MG63 (cell line): Measurements from ENCODE around the gene TMEM123. TPM values are rescaled to one million over a fixed set of nuclear protein-coding genes. Genes with fewer than 3 reads are reported as not detected.

Experiments
- DNase-seq: peaks from one replicate; pipeline ENCODE4 v3.0.0-alpha.2; 2020
- H3K27me3 ChIP-seq: fragments of 250-450 bp; sonication (Bioruptor Pico); 2 replicates; pipeline ENCODE4 v1.5.1; 2020; ENCODE audit warnings: mild to moderate bottlenecking, moderate library complexity
- H3K36me3 ChIP-seq: fragments of 250-450 bp; sonication (Bioruptor Pico); 2 replicates; pipeline ENCODE4 v1.5.1; 2020; ENCODE audit warnings: mild to moderate bottlenecking, moderate library complexity
- H3K4me3 ChIP-seq: fragments of 250-450 bp; sonication (Bioruptor Pico); 2 replicates; pipeline ENCODE4 v1.5.1; 2020; ENCODE audit warnings: mild to moderate bottlenecking, moderate library complexity
- H3K9me3 ChIP-seq: fragments of 250-450 bp; sonication (Bioruptor Pico); 2 replicates; pipeline ENCODE4 v1.5.1; 2020; ENCODE audit warnings: mild to moderate bottlenecking, moderate library complexity
- total RNA-seq: library from RNA; depleted of rRNA; stranded (reverse); fragments of >200 nt; shearing (Covaris generic); gene quantifications from 2 replicates; pipeline ENCODE4 v1.2.3, GENCODE V29; 2014; ENCODE audit warnings: low replicate concordance

TMEM123 gene
- total RNA-seq, 1 experiment from 2014 or later = 70.8 TPM

DNA sequence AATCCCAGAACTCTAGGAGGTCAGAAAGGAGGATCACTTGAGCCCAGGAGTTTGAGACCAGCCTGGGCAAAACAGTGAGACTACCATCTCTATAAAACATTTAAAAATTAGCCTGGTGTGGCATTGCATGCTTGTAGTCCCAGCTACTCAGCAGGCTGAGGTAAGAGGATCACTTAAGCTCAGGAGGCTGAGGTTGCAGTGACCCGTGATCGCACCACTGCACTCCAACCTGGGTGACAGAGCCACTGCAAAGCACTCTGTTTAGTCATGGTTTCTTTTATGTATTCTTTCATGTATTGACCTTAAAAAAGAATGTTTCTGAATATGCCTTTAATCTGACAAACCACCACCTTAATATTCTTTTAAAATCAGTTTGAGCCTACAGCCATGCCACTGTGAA lies 53.4 kb downstream of the TMEM123 start:
- H3K4me3 ChIP-seq = no peak overlapping the region
- no peak for DNase-seq
- H3K36me3 ChIP-seq = peaks cover 61% of the 10 kb centered on the region
- no peaks in the 10 kb centered on the region for H3K9me3 ChIP-seq
- no peaks in the 10 kb centered on the region for H3K27me3 ChIP-seq

DNA sequence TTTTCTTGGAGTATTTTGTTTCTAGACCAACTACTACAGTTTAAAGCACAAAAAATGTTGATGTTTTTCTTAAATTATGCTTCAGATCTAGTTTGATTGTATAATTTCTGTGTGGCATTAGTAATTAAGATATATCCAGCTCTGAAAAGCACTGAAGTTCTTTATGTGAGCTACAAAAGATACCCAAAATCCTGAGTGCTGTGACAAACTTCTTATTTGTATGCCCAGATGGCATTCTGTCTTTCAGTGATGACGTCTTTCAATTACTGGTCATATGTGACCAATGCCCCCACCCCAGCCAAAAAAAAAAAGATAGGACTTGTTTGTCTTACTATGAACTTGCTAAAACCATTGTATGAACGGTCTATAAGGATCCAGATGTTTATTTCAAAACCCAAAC lies 54.3 kb downstream of the TMEM123 start:
- DNase-seq = no peak
- Histone ChIP-seq H3K27me3 (no peaks in the 10 kb centered on the region), H3K36me3 (peaks cover 61% of the 10 kb centered on the region), H3K9me3 (no peaks in the 10 kb centered on the region), H3K4me3 (no peak overlapping the region)

DNA sequence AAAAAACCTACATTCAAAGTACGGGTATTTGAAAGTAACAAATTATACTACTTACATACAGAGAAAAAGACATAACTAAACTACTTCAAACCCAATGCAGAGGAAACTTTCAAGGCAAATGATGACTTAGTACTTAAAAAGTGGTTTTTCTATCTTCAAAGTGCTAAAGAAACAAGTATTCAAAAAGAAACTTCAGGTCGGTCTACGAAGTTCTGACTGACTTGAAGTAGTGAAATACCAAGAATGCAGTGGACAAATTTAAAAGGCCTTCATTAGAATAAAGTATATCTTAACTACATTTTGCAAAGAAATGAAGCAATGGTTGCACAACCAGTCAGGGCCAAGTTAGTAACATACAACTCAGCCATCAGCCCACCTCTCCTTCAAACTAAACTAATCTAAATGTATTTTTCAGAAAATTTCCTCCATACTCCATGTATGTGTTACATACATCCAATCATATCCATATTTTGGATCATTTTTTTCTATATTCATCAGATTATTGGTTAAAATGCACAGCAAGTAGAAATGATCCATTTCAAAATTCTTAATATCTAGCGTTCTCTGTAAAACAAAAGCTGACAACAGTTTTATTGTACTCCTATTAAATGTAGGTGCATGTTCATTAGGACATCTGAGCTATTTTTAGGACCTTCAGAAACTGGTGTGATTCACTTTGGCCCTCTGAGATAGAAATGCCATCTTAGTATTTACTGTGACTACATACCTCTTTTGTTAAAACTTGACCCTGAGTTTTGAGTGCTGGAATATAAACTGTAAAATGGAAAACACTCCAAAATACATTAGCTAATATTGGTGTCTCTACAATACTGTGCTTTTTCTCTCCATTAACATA lies 55.6 kb downstream of the TMEM123 start:
- H3K27me3 ChIP-seq = no peaks in the 10 kb centered on the region
- H3K4me3 ChIP-seq = no peak overlapping the region
- no peak for DNase-seq
- no peaks in the 10 kb centered on the region for H3K9me3 ChIP-seq
- peaks cover 58% of the 10 kb centered on the region for H3K36me3 ChIP-seq

DNA sequence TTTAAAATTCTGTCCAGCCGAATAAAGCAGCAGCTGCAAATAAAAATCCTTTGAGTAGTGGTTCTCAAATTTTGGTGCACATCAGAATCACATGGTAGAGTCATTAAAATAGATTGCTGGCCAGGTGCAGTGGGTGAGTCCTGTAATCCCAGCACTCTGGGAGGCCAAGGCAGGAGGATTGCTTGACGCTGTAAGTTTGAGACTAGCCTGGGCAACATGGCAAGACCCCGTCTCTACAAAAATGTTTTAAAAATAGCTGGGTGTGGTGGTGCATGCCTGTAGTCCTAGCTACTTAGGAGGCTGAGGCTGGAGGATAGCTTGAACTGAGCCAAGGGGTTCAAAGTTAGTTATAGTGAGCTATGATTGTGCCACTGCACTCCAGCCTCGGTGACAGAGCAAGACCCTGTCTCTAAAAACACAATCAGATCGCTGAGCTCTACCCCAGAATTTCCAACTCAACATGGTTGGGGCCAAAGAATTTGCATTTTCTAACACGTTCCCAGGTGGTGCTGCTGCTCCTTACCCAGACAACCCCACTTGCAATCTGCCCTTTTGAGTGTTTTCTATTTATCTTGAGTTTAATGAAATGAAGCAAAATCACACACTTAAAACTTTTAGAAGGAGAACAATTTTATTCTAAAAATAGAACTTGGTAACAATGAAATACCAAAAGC lies 56.7 kb downstream of the TMEM123 start:
- no peak overlapping the region for H3K4me3 ChIP-seq
- peaks cover 49% of the 10 kb centered on the region for H3K36me3 ChIP-seq
- H3K9me3 ChIP-seq = no peaks in the 10 kb centered on the region
- no peaks in the 10 kb centered on the region for H3K27me3 ChIP-seq
- DNase-seq = no peak

DNA sequence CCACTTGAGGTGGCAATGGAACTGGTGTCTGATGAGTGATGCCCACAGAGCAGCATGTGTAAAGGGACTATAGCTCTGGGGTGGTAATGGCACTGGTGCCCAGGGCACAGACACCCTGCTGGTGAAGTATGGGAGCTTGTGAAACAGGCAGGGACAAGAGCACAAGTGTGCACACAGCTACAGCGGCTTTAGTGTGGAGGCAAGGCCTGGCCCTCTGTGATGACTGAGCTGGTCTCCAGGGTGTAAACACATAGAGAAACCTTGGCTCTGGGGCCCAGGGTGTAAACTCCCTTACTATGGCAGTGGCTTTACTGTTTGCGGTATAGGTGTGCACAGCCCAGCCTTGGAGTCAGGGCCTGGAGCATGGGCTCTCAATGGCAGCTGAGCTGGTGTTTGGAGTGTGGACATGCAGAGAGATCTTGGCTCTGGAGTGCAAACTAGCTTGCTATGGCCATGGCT lies 59.3 kb downstream of the TMEM123 start:
- DNase-seq = no peak
- Histone ChIP-seq H3K27me3 (no peaks in the 10 kb centered on the region), H3K36me3 (peaks cover 33% of the 10 kb centered on the region), H3K9me3 (no peaks in the 10 kb centered on the region), H3K4me3 (no peak overlapping the region)

DNA sequence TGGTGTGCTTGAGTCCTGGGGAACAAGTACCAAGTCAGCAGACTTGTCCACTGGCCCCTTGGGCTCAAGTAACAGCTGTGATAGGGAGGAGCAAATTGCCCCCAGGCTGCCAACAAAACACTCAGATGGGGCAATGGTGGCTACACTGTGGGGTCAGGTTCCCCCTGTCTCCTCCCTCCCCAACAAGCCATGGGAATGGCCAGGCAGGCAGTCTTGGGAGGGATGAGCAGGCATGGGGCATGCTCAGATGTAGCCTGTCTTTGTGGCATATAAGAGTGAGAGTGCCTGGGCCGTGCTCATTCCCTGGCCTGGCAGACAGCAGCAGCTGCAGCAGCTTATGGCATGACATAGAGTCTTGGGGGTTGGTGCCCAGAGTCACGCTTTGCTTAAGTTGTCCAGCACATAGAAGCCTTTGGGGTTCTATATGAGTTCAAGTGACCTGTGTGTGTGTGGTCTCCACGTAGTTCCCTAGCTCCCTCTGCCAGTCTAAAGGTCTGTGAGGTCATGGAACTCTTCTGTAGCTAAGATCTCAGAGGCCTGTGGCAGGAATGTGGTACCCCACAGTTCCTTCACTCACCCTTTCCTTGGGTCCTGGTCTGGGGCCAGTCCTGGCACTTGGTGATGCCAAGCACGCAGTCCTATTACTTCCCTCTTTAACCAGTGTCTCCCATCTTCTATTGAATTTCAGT lies 60.9 kb downstream of the TMEM123 start:
- Histone ChIP-seq H3K27me3 (no peaks in the 10 kb centered on the region), H3K36me3 (peaks cover 30% of the 10 kb centered on the region), H3K9me3 (no peaks in the 10 kb centered on the region), H3K4me3 (no peak overlapping the region)
- no peak for DNase-seq

DNA sequence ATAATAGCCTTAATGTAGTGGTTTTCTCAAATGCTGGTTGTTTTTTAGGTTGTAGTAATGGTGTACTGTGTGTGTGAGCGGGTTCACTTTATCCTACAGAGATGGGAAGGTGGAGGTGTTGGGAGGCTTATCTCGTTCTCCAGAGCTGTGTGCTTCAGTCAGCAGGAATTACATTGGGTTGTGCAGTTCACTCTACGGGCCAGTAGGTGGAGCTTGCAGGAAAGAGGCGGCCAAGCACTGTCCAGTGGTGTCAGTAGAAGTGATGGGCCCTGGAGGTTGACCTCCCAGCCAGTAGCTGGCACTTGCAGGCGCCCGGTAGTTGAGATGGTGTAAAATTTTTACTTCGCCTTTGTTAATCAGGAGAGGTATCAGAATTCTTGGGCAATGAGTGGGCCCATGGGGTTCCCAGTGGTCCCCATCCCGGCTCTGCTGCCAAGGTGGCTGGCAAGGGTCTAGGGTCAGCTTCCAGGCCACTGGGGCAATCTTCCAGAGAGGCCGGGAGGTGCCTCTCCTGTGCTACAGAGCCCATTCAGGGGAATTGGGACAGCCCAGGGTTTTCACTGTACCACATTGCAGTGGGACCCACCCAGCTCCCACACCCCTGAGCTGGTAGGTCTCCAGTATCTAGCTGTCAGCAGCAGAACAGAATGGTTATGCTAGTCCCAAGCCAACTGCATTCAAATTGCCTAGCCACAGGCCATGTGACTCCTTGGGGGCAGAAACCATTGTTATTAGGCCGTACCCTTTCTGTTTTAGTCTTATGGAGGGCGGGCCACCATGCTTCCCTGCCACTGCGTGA lies 61.7 kb downstream of the TMEM123 start:
- H3K4me3 ChIP-seq = no peak overlapping the region
- peaks cover 28% of the 10 kb centered on the region for H3K36me3 ChIP-seq
- no peaks in the 10 kb centered on the region for H3K27me3 ChIP-seq
- DNase-seq = peak; percentile 54
- H3K9me3 ChIP-seq = no peaks in the 10 kb centered on the region

DNA sequence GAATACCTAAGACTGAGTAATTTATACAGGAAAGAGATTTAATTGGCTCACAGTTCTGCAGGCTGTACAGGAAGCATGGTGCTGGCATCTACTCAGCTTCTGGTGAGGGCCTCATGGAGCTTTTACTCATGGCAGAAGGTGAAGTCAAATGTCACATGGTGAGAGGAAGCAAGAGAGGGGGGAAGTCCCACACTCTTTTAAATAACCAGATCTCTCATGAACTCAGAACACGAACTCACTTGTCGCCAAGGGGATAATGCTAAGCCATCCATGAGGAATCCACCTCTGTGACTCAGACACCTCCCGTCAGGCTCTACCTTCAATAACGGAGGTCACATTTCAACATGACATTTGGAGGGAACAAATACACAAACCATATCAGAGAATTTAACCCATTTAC lies 63.3 kb downstream of the TMEM123 start:
- H3K36me3 ChIP-seq = peaks cover 21% of the 10 kb centered on the region
- H3K4me3 ChIP-seq = no peak overlapping the region
- H3K27me3 ChIP-seq = no peaks in the 10 kb centered on the region
- no peaks in the 10 kb centered on the region for H3K9me3 ChIP-seq
- DNase-seq = no peak

DNA sequence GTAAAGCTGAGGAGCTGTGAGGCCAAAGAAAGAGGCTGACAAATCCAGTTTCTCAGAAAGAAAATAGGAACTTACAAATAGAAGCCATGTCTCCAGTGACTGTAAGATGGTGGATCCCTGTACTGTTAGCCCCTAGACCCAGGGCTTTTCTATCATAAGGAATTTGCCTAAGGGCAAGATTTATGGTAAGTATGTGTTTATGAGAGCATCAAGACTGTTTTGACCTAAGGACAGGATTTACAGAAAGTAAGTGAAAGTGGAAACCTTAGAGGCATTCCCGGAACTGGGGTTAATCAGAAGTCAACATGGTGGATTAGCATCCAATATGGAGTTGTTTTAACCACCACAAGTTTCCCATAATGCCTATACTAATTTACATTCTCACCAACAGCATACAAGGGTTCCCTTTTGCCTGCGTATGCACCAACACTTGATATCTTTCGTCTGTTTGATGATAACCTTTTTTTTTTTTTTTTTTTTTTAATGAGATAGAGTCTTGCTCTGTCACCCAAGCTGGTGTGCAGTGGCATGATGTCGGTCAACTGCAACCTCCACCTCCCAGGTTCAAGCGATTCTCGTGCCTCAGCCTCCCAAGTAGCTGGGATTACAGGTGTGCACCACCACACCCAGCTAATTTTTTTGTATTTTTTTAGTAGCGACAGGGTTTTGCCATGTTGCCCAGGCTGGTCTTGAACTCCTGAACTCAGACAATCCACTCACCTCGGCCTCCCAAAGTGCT lies 65.4 kb downstream of the TMEM123 start:
- DNase-seq = no peak
- H3K9me3 ChIP-seq = no peaks in the 10 kb centered on the region
- H3K36me3 ChIP-seq = peaks cover 22% of the 10 kb centered on the region
- H3K4me3 ChIP-seq = no peak overlapping the region
- no peaks in the 10 kb centered on the region for H3K27me3 ChIP-seq

DNA sequence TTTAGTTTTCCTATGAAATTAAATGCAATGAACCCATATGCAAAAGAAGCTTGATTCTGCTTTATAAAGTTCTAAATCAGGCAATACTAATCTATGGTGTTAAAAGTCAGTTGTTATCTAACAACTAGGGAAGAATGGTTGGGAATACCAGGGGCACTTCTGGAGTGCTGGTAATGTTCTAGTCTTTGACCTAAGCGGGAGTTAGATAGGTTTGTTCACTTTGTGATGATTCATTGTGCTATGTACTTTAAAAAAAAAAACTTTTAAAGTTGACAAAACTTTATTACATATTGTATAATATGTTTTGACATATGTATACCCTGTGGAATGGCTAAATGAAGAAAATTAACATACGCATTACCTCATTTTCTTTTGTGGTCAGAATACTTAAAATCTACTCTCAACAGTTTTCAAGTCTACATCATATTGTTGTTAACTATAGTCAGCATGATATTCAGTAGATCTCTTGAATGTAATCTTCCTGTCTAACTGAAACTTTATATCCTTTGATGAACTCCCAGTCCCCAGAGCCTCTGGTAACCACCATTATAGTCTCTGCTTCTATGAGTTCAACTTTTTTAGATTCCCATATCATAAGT lies 66.3 kb downstream of the TMEM123 start:
- H3K27me3 ChIP-seq = no peaks in the 10 kb centered on the region
- DNase-seq = no peak
- H3K36me3 ChIP-seq = peaks cover 22% of the 10 kb centered on the region
- H3K4me3 ChIP-seq = no peak overlapping the region
- H3K9me3 ChIP-seq = no peaks in the 10 kb centered on the region

DNA sequence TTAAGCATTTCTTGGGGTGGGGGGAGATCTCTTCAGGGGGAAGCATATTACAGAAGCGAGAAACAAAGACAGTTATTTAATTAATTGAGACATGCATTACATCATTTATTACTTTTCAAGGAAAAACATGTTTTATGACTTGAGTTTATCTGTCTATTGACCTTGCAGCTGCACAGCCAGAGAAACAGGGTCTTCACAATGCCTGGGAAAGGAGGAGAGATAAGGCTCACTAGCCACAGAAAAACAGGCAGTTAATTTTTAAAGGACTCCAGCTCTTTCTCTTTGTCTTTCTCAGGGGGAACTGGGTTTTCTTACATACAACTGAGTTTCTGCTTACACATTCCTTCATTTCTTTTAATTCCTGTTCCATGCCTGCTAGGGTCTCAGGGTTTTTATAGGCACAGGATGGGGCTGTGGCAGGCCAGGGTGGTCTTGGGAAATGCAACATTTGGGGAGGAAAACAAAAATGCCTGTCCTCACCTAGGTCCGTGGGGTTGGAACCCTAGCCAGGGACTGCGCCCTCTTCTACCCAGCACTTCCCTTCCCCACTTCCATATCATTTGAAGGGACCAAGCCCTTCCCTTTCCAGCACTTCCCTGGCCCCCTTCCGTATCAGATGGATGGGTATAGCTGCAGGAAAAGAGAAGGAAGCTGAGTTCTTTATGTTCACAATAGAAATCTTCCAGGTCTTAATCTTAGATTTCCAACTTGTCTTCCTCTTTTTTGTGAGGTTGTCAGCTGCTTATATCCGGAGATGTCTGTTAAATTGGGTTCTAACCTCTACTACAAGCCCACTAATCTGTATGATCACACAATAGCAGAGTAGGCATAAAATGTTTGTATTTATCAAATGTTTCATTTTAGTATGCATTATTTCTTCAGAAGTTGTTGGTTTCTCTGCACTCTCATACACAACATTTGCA lies 67.2 kb downstream of the TMEM123 start:
- peaks cover 20% of the 10 kb centered on the region for H3K36me3 ChIP-seq
- no peak for DNase-seq
- no peaks in the 10 kb centered on the region for H3K27me3 ChIP-seq
- H3K4me3 ChIP-seq = no peak overlapping the region
- H3K9me3 ChIP-seq = no peaks in the 10 kb centered on the region

DNA sequence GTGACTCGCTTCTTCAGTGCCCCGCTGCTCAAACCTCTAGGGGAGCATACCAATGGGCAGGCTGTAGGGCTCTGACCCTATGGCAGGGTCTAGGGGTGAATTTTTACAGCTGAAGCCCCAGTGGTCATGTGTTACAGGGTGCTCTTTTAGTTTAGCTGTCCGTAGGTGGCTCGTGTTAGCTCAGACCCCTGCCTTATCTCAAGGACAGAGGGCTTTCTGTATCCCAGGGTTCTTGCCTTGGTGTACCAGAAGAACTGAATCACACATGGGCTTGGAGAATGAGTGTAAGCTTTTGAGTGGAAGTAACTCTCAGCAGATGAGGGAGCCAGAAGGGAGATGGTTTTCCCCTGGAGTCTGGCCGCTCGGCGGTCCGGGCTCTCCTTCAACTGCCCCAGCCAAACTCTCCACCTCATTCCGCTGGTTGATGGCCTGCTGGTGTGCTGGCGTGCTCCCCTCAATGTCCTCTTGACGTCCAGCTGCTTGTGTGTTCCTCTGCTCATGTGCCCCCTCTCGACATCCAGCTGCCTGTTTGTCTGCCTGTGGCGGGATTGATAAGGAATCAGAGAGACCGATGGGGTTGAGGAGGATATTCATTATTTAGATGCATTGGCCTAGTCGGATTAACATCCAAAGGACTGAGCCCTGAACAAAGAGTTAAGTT lies 68.0 kb downstream of the TMEM123 start:
- DNase-seq = no peak
- Histone ChIP-seq H3K9me3 (no peaks in the 10 kb centered on the region), H3K4me3 (no peak overlapping the region), H3K36me3 (peaks cover 27% of the 10 kb centered on the region), H3K27me3 (no peaks in the 10 kb centered on the region)

DNA sequence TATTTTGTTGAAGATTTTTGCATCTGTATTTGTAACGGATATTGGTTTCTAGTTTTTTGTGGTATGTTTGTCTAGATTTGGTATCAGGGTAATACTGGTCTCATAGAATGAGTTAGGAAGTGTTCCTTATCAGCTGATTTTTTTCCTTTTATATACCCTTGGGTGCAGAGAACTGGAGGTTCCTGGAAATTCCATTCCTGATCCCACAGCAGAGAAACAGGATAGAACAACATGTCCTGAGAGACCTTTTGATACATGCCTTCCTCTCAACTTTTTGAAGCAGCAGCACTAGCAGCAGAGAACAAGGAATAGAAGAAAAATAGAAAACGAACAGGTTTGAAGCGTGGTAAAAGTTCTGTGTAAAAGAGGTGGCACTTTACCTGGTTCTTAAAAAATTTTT lies 68.7 kb downstream of the TMEM123 start:
- no peaks in the 10 kb centered on the region for H3K9me3 ChIP-seq
- H3K27me3 ChIP-seq = no peaks in the 10 kb centered on the region
- no peak for DNase-seq
- peaks cover 28% of the 10 kb centered on the region for H3K36me3 ChIP-seq
- no peak overlapping the region for H3K4me3 ChIP-seq

DNA sequence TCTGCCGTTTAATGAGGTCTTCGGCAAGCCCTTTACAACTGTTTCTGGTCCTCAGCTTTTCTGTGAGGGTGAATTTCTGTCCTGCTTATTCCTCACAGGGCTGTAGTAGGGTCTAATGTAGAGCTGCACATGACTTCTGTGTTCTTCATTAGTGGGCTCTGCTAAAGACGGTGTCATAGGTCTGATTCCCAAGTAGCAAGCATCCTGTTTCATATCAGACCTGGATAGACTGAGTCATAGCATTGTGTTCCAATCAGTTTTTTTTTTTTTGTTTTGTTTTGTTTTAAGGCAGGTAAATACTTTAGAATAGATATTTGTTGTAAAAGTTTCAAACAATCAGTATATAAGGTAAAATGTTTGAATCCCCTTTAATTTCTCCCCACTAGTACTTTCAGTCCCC lies 70.2 kb downstream of the TMEM123 start:
- H3K9me3 ChIP-seq = no peaks in the 10 kb centered on the region
- no peaks in the 10 kb centered on the region for H3K27me3 ChIP-seq
- peaks cover 37% of the 10 kb centered on the region for H3K36me3 ChIP-seq
- no peak overlapping the region for H3K4me3 ChIP-seq
- DNase-seq = no peak
